ENCODE data around the gene LSM11.

Gene LSM11

GRCh38 chr5:157779221-157779620, 35.7 kb downstream of the LSM11 start:
- Histone ChIP-seq H3K4me1 (ENCODE audit: low read length) (no peaks in the 10 kb centered on the region), H3K4me3 (ENCODE audit: low read length) (no peak overlapping the region), H3K36me3 (replicated peaks; ENCODE audit: insufficient read depth, low read length) (no peaks in the 10 kb centered on the region), H3F3A (ENCODE audit: insufficient read depth, low read length) (no peaks in the 10 kb centered on the region), H3K27me3 (replicated peaks; ENCODE audit: insufficient read depth, low read length) (no peaks in the 10 kb centered on the region), H4K20me1 (ENCODE audit: insufficient read depth, low read length) (no peaks in the 10 kb centered on the region), H3K9me2 (replicated peaks; ENCODE audit: insufficient read depth, low read length) (no peaks in the 10 kb centered on the region), H3K9me3 (replicated peaks; ENCODE audit: insufficient read depth, low read length) (no peaks in the 10 kb centered on the region), H3K4me2 (ENCODE audit: low read depth, low read length) (no peak overlapping the region), H3K9ac (ENCODE audit: low read length) (no peak overlapping the region), H3K27ac (ENCODE audit: low read length) (no peak overlapping the region), H3K79me2 (ENCODE audit: low read length) (no peaks in the 10 kb centered on the region), H2AFZ (ENCODE audit: low read length) (no peak overlapping the region)
- DNase-seq = no peak
- TF ChIP-seq EZH2phosphoT487 (IDR thresholded peaks at IDR 0.05; ENCODE audit: low read length) (no peak), EZH2 (optimal IDR thresholded peaks at IDR 0.05; ENCODE audit: low read depth, low read length) (no peak), CTCF (IDR thresholded peaks at IDR 0.05; ENCODE audit: low read length) (no peak)

GRCh38 chr5:157785801-157786200, 42.3 kb downstream of the LSM11 start:
- no peak overlapping the region for H3K4me2 ChIP-seq (ENCODE audit: low read depth, low read length)
- H2AFZ ChIP-seq (ENCODE audit: low read length) = no peak overlapping the region
- H3F3A ChIP-seq (ENCODE audit: insufficient read depth, low read length) = no peaks in the 10 kb centered on the region
- TF ChIP-seq EZH2phosphoT487 (IDR thresholded peaks at IDR 0.05; ENCODE audit: low read length) (no peak), EZH2 (optimal IDR thresholded peaks at IDR 0.05; ENCODE audit: low read depth, low read length) (no peak), CTCF (IDR thresholded peaks at IDR 0.05; ENCODE audit: low read length) (no peak)
- no peak overlapping the region for H3K9ac ChIP-seq (ENCODE audit: low read length)
- no peak overlapping the region for H3K4me3 ChIP-seq (ENCODE audit: low read length)
- no peaks in the 10 kb centered on the region for H3K9me2 ChIP-seq (replicated peaks; ENCODE audit: insufficient read depth, low read length)
- H3K4me1 ChIP-seq (ENCODE audit: low read length) = no peaks in the 10 kb centered on the region
- H3K36me3 ChIP-seq (replicated peaks; ENCODE audit: insufficient read depth, low read length) = peaks cover 3% of the 10 kb centered on the region; the same call in 1 of the 2 replicates
- H3K27me3 ChIP-seq (replicated peaks; ENCODE audit: insufficient read depth, low read length) = no peaks in the 10 kb centered on the region
- H3K79me2 ChIP-seq (ENCODE audit: low read length) = no peaks in the 10 kb centered on the region
- H3K27ac ChIP-seq (ENCODE audit: low read length) = no peak overlapping the region
- no peaks in the 10 kb centered on the region for H4K20me1 ChIP-seq (ENCODE audit: insufficient read depth, low read length)
- no peak for DNase-seq
- H3K9me3 ChIP-seq (replicated peaks; ENCODE audit: insufficient read depth, low read length) = no peaks in the 10 kb centered on the region

- no peak overlapping the region for H2AFZ ChIP-seq (ENCODE audit: low read length)
- TF ChIP-seq EZH2 (optimal IDR thresholded peaks at IDR 0.05; ENCODE audit: low read depth, low read length) (no peak), CTCF (IDR thresholded peaks at IDR 0.05; ENCODE audit: low read length) (no peak)
- no peaks in the 10 kb centered on the region for H3K36me3 ChIP-seq (replicated peaks; ENCODE audit: insufficient read depth, low read length)
- DNase-seq = no peak
- no peaks in the 10 kb centered on the region for H4K20me1 ChIP-seq (ENCODE audit: insufficient read depth, low read length)
- H3K4me3 ChIP-seq (ENCODE audit: low read length) = no peak overlapping the region
- H3K9ac ChIP-seq (ENCODE audit: low read length) = no peak overlapping the region
- no peaks in the 10 kb centered on the region for H3K4me1 ChIP-seq (ENCODE audit: low read length)
- H3K4me2 ChIP-seq (ENCODE audit: low read depth, low read length) = no peak overlapping the region
- no peak overlapping the region for H3K27ac ChIP-seq (ENCODE audit: low read length)
- no peaks in the 10 kb centered on the region for H3F3A ChIP-seq (ENCODE audit: insufficient read depth, low read length)
- no peaks in the 10 kb centered on the region for H3K79me2 ChIP-seq (ENCODE audit: low read length)
- no peaks in the 10 kb centered on the region for H3K9me3 ChIP-seq (replicated peaks; ENCODE audit: insufficient read depth, low read length)
- H3K9me2 ChIP-seq (replicated peaks; ENCODE audit: insufficient read depth, low read length) = no peaks in the 10 kb centered on the region
- H3K27me3 ChIP-seq (replicated peaks; ENCODE audit: insufficient read depth, low read length) = no peaks in the 10 kb centered on the region
These were observed 49.8 kb downstream of the LSM11 start for GRCh38 chr5:157793301-157793700.
